IMR-90 (cell line): ENCODE results near the gene IDH3A. TPM values are rescaled to one million over a fixed set of nuclear protein-coding genes. Genes with fewer than 3 reads are reported as not detected.

ENCODE experiments used
- ATAC-seq: fragments of 200-7000 bp; cut with Tn5 transposase; 2 replicates; pipeline ENCODE4 v1.9.1; 2020; ENCODE audit warnings: low read depth, mild to moderate bottlenecking, moderate library complexity
- BruUV-seq: library from RNA; stranded (reverse); fragments of 400-500 nt; replicated peaks from 2 replicates; lab custom pipeline; 2021; lab: Mats Ljungman, UMichigan
- CTCF ChIA-PET: fragments of 300-600 bp; formaldehyde crosslinking; extraction: SDS; loops from one replicate; lab custom pipeline; 2021; ENCODE audit warnings: antibody characterized with exemption; lab: Yijun Ruan, JAX
- POLR2A ChIA-PET: fragments of 300-600 bp; sonication (Branson Sonifier 250); formaldehyde crosslinking; loops from one replicate; lab custom pipeline; 2022; ENCODE audit warnings: antibody characterized with exemption; ENCODE audit not compliant: unreplicated experiment; lab: Charles Lee
- DNase-seq: peaks from one replicate; pipeline ENCODE4 v3.0.0; 2013
- H2AFZ ChIP-seq: replicated peaks from 2 replicates; pipeline ENCODE3; 2013; ENCODE audit warnings: low read length, mild to moderate bottlenecking; ENCODE audit not compliant: poor library complexity
- H2AK5ac ChIP-seq: 2 replicates; pipeline ENCODE4 v1.6.1; 2013; ENCODE audit warnings: low read depth, low read length, inconsistent platforms
- H2AK9ac ChIP-seq: replicated peaks from 2 replicates; pipeline ENCODE3; 2013; ENCODE audit warnings: mild to moderate bottlenecking, low read depth, low read length, moderate library complexity; ENCODE audit not compliant: poor library complexity
- H2BK120ac ChIP-seq: 2 replicates; pipeline ENCODE4 v1.6.1; 2013; ENCODE audit warnings: low read depth, low read length, inconsistent platforms
- H2BK15ac ChIP-seq: 3 replicates; pipeline ENCODE4 v1.6.1; 2013; ENCODE audit warnings: low read depth, low read length, inconsistent platforms
- H2BK20ac ChIP-seq: 2 replicates; pipeline ENCODE4 v1.6.1; 2013; ENCODE audit warnings: low read depth, mild to moderate bottlenecking, inconsistent platforms, low read length, moderate library complexity
- H2BK5ac ChIP-seq: 2 replicates; pipeline ENCODE4 v1.6.1; 2013; ENCODE audit warnings: mild to moderate bottlenecking, low read depth, low read length, inconsistent platforms; ENCODE audit not compliant: poor library complexity, severe bottlenecking
- H3K14ac ChIP-seq: replicated peaks from 2 replicates; pipeline ENCODE4 v1.6.1; 2013; ENCODE audit warnings: low read depth, low read length, inconsistent platforms
- H3K18ac ChIP-seq: 2 replicates; pipeline ENCODE4 v1.6.1; 2013; ENCODE audit warnings: low read depth, low read length, control low read depth
- H3K23ac ChIP-seq: 2 replicates; pipeline ENCODE4 v1.6.1; 2013; ENCODE audit warnings: low read depth, low read length, inconsistent platforms
- H3K27ac ChIP-seq: 2 replicates; pipeline ENCODE4 v1.5.1; 2013; ENCODE audit warnings: mild to moderate bottlenecking, control low read depth, low read length; ENCODE audit not compliant: insufficient read depth
- H3K27me3 ChIP-seq: 2 replicates; pipeline ENCODE4 v1.6.1; 2013; ENCODE audit warnings: low read length; ENCODE audit not compliant: control insufficient read depth, insufficient read depth
- H3K36me3 ChIP-seq: 2 replicates; pipeline ENCODE4 v1.6.1; 2013; ENCODE audit warnings: low read length, mixed read lengths; ENCODE audit not compliant: control insufficient read depth, insufficient read depth
- H3K4ac ChIP-seq: 2 replicates; pipeline ENCODE4 v1.6.1; 2013; ENCODE audit warnings: low read depth, low read length, inconsistent platforms
- H3K4me1 ChIP-seq: 2 replicates; pipeline ENCODE4 v1.6.1; 2013; ENCODE audit warnings: low read length, mixed read lengths; ENCODE audit not compliant: control insufficient read depth, insufficient read depth
- H3K4me2 ChIP-seq: 2 replicates; pipeline ENCODE4 v1.6.1; 2013; ENCODE audit warnings: low read depth, mild to moderate bottlenecking, control low read depth, low read length, moderate library complexity
- H3K4me3 ChIP-seq: 2 replicates; pipeline ENCODE4 v1.5.1; 2013; ENCODE audit warnings: low read depth, mild to moderate bottlenecking, control low read depth, low read length, moderate library complexity; ENCODE audit not compliant: insufficient read depth
- H3K56ac ChIP-seq: 2 replicates; pipeline ENCODE4 v1.6.1; 2013; ENCODE audit warnings: low read length, inconsistent platforms; ENCODE audit not compliant: insufficient read depth; ENCODE audit errors: extremely low read depth
- H3K79me1 ChIP-seq, 2 experiments: 2 replicates each; pipeline ENCODE4 v1.6.1; 2013; ENCODE audit warnings: low read length in 2 of 2, inconsistent platforms in 1 of 2, low read depth in 1 of 2
- H3K9ac ChIP-seq: 2 replicates; pipeline ENCODE4 v1.6.1; 2013; ENCODE audit warnings: low read depth, low read length, control low read depth
- H3K9me1 ChIP-seq: 2 replicates; pipeline ENCODE4 v1.6.1; 2013; ENCODE audit warnings: low read length, inconsistent platforms; ENCODE audit not compliant: insufficient read depth
- H3K9me3 ChIP-seq: 2 replicates; pipeline ENCODE4 v1.6.1; 2013; ENCODE audit warnings: low read length; ENCODE audit not compliant: control insufficient read depth, insufficient read depth
- H4K20me1 ChIP-seq: 2 replicates; pipeline ENCODE4 v1.6.1; 2013; ENCODE audit warnings: low read length, inconsistent platforms; ENCODE audit not compliant: insufficient read depth
- H4K5ac ChIP-seq: 2 replicates; pipeline ENCODE4 v1.6.1; 2013; ENCODE audit warnings: mild to moderate bottlenecking, low read depth, low read length, control low read depth
- H4K8ac ChIP-seq, 2 experiments: 2 replicates each; pipeline ENCODE4 v1.6.1; 2013; ENCODE audit warnings: low read depth in 2 of 2, low read length in 2 of 2, control low read depth in 1 of 2, inconsistent platforms in 1 of 2
- H4K91ac ChIP-seq: 2 replicates; pipeline ENCODE4 v1.6.1; 2013; ENCODE audit warnings: low read depth, low read length, inconsistent platforms; ENCODE audit not compliant: insufficient read depth
- BHLHE40 ChIP-seq: fragments of 150-350 bp; IDR thresholded peaks from 2 replicates; pipeline ENCODE4 v1.6.1; 2016; ENCODE audit warnings: mild to moderate bottlenecking, low read depth, low read length
- CEBPB ChIP-seq: IDR thresholded peaks from 2 replicates; pipeline ENCODE4 v1.6.1; 2012; ENCODE audit warnings: low read depth, low read length, improper control_type of control experiment
- CHD1 ChIP-seq: IDR thresholded peaks from 2 replicates; pipeline ENCODE4 v1.6.1; 2012; ENCODE audit warnings: low read depth, low read length, improper control_type of control experiment
- FOS ChIP-seq: fragments of 150-350 bp; IDR thresholded peaks from 2 replicates; pipeline ENCODE4 v1.6.1; 2016; ENCODE audit warnings: low read depth, low read length
- MAFK ChIP-seq: IDR thresholded peaks from 2 replicates; pipeline ENCODE4 v1.6.1; 2012; ENCODE audit warnings: low read depth, low read length, improper control_type of control experiment
- MAZ ChIP-seq: IDR thresholded peaks from 2 replicates; pipeline ENCODE4 v1.6.1; 2012; ENCODE audit warnings: low read depth, mild to moderate bottlenecking, low read length, improper control_type of control experiment, moderate library complexity, borderline replicate concordance
- MXI1 ChIP-seq: IDR thresholded peaks from 2 replicates; pipeline ENCODE4 v1.6.1; 2012; ENCODE audit warnings: low read depth, mild to moderate bottlenecking, low read length, moderate library complexity, borderline replicate concordance
- NFE2L2 ChIP-seq: fragments of 150-350 bp; IDR thresholded peaks from 2 replicates; pipeline ENCODE4 v1.6.1; 2016; ENCODE audit warnings: low read depth, mild to moderate bottlenecking, low read length
- RAD21 ChIP-seq: IDR thresholded peaks from 2 replicates; pipeline ENCODE4 v1.6.1; 2012; ENCODE audit warnings: low read length, improper control_type of control experiment
- RCOR1 ChIP-seq: IDR thresholded peaks from 2 replicates; pipeline ENCODE4 v1.6.1; 2012; ENCODE audit warnings: mild to moderate bottlenecking, low read length, improper control_type of control experiment; ENCODE audit not compliant: insufficient replicate concordance
- SMC3 ChIP-seq: fragments of 150-350 bp; IDR thresholded peaks from 2 replicates; pipeline ENCODE4 v1.6.1; 2016; ENCODE audit warnings: low read depth, mild to moderate bottlenecking, antibody characterized with exemption, low read length, moderate library complexity
- WGBS, 2 experiments: methylation state at CpG; one replicate each; pipeline versions ENCODE4 v1.1.5 to v1.1.7; 2013; ENCODE audit warnings: missing lambda C conversion rate in 2 of 2; ENCODE audit not compliant: insufficient read length in 1 of 2; ENCODE audit errors: extremely low coverage in 2 of 2; 5-methylcytosine and 5-hydroxymethylcytosine counted together
- dilution Hi-C: fragments of 300-500 bp; cut with HindIII; formaldehyde crosslinking; loops from one replicate; pipeline ENCODE4 v1.14.3; 2018; ENCODE audit warnings: low sequenced_read_pairs; ENCODE audit not compliant: unreplicated experiment
- in situ Hi-C: fragments of 300-500 bp; cut with MboI; formaldehyde crosslinking; loops from 3 replicates; pipeline ENCODE4 v1.14.3; 2019; ENCODE audit warnings: low sequenced_read_pairs, inconsistent platforms, mixed read lengths
- intact Hi-C: fragments of 100-400 bp; cut with micrococcal nuclease; formaldehyde crosslinking; loops from 2 replicates; pipeline ENCODE4 v1.10.0; 2022
- polyA plus RNA-seq, 3 experiments: library from polyadenylated mRNA; depleted of rRNA; stranded (reverse); fragments of >200 nt; gene quantifications; 2 replicates each; pipeline ENCODE4 v1.2.3, GENCODE V29; 2012; ENCODE audit warnings: low replicate concordance in 1 of 3
- total RNA-seq: library from RNA; depleted of rRNA; stranded (reverse); fragments of >200 nt; gene quantifications from 2 replicates; pipeline ENCODE4 v1.2.3, GENCODE V29; 2012
- TF ChIP-seq, protein P1 (sequence below): fragments of 150-350 bp; IDR thresholded peaks from 2 replicates; pipeline ENCODE4 v1.6.1; 2017; ENCODE audit warnings: mild to moderate bottlenecking, antibody characterized with exemption, low read length, low read depth
- TF ChIP-seq, protein P2 (sequence below): conservative IDR thresholded peaks from 2 replicates; pipeline ENCODE4 v1.5.1; 2012; ENCODE audit warnings: mild to moderate bottlenecking, low read depth, low read length, improper control_type of control experiment

The IDH3A gene
- total and polyA plus RNA-seq, 2 of the 4 experiments (the other 2 are of a cell fraction): 34.5 to 47.7 TPM

DNA sequence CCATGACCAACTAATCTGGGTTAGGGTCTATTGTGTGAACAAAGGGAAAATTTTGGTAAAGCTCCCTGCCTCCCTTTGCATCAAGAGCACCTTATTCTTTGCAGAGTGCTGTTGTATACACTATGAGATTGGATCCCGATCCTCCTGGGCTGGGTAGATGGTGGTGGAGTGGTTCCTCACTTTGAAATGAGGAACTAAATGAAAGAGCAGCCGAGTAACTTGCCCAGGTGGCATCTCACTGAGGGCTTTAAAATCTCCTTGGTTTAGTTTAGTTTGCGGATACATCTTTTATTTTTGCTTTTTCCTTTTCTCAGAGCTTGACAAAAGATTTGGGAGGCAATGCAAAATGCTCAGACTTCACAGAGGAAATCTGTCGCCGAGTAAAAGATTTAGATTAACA lies 19.4 kb downstream of the IDH3A start:
- intact Hi-C loops: no loop called here
- Histone ChIP-seq H4K8ac (no peak overlapping the region), H3K56ac (no peak overlapping the region), H2BK20ac (no peak overlapping the region), H4K20me1 (no peaks in the 10 kb centered on the region), H2AK9ac (no peak overlapping the region), H3K79me1 (no peaks in the 10 kb centered on the region), H3K4me3 (no peak overlapping the region), H4K91ac (no peak overlapping the region), H3K9ac (no peak overlapping the region), H2AFZ (no peak overlapping the region), H2AK5ac (no peak overlapping the region), H3K9me1 (no peaks in the 10 kb centered on the region; the same call in 1 of the 2 replicates), H3K14ac (no peak overlapping the region), H2BK5ac (no peak overlapping the region), H3K4me2 (no peak overlapping the region), H2BK15ac (no peak overlapping the region), H3K36me3 (peaks cover 40% of the 10 kb centered on the region), H3K27me3 (no peaks in the 10 kb centered on the region), H3K18ac (no peak overlapping the region), H2BK120ac (no peak overlapping the region), H4K5ac (no peak overlapping the region), H3K9me3 (no peaks in the 10 kb centered on the region; the same call in 1 of the 2 replicates), H3K4me1 (no peaks in the 10 kb centered on the region), H3K23ac (no peak overlapping the region), H3K4ac (no peak overlapping the region), H3K27ac (no peak overlapping the region)
- ATAC-seq (no peak), DNase-seq (no peak)
- in situ Hi-C loops: no loop called here
- dilution Hi-C loops: no loop called here
- ChIA-PET CTCF (no interaction called here), POLR2A (no interaction called here)
- BruUV-seq: no TSS peak
- WGBS, 2 experiments: 100% methylated on average over 2 of the region's 5 CpGs; no CpG with 5 or more reads in 1 of the 2 experiments
- TF ChIP-seq NFE2L2 (no peak), MAZ (no peak), CHD1 (no peak), MXI1 (no peak), MAFK (no peak), CEBPB (no peak), FOS (no peak), BHLHE40 (no peak), SMC3 (no peak), RCOR1 (no peak), RAD21 (no peak)
- TF ChIP-seq, protein P1, sequence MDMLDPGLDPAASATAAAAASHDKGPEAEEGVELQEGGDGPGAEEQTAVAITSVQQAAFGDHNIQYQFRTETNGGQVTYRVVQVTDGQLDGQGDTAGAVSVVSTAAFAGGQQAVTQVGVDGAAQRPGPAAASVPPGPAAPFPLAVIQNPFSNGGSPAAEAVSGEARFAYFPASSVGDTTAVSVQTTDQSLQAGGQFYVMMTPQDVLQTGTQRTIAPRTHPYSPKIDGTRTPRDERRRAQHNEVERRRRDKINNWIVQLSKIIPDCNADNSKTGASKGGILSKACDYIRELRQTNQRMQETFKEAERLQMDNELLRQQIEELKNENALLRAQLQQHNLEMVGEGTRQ: no peak
- TF ChIP-seq, protein P2, sequence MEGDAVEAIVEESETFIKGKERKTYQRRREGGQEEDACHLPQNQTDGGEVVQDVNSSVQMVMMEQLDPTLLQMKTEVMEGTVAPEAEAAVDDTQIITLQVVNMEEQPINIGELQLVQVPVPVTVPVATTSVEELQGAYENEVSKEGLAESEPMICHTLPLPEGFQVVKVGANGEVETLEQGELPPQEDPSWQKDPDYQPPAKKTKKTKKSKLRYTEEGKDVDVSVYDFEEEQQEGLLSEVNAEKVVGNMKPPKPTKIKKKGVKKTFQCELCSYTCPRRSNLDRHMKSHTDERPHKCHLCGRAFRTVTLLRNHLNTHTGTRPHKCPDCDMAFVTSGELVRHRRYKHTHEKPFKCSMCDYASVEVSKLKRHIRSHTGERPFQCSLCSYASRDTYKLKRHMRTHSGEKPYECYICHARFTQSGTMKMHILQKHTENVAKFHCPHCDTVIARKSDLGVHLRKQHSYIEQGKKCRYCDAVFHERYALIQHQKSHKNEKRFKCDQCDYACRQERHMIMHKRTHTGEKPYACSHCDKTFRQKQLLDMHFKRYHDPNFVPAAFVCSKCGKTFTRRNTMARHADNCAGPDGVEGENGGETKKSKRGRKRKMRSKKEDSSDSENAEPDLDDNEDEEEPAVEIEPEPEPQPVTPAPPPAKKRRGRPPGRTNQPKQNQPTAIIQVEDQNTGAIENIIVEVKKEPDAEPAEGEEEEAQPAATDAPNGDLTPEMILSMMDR: no peak
